A549 (cell line): ENCODE data around the gene NDUFA8. TPM values are rescaled to one million over a fixed set of nuclear protein-coding genes. Genes with fewer than 3 reads are reported as not detected.

Source experiments
- ATAC-seq, 2 experiments: fragments of 200-7000 bp in 1 of 2; fragments of >200 bp in 1 of 2; cut with Nextera tagmentation in 1 of 2; cut with Tn5 transposase in 1 of 2; 3 replicates each; pipeline versions ENCODE4 v1.8.0 to v1.9.1; 2018 to 2020; ENCODE audit warnings: mild to moderate bottlenecking in 1 of 2, moderate library complexity in 1 of 2
- CTCF ChIA-PET: fragments of 300-600 bp; sonication (Branson Sonifier 250); formaldehyde crosslinking; extraction: SDS; loops from one replicate; lab custom pipeline; 2021; ENCODE audit warnings: antibody characterized with exemption, inconsistent platforms; lab: Yijun Ruan, JAX
- POLR2A ChIA-PET: fragments of 350-600 bp; formaldehyde crosslinking; extraction: SDS; loops from one replicate; lab custom pipeline; 2021; ENCODE audit warnings: antibody characterized with exemption, inconsistent platforms; lab: Yijun Ruan, JAX
- DNase-seq, 2 experiments: peaks; one replicate each; pipeline versions ENCODE4 v3.0.0 to v3.0.0-alpha.2; 2011 to 2016; ENCODE audit warnings: low read depth in 1 of 2, low spot score in 1 of 2
- FAIRE-seq: peaks from 2 replicates; lab custom pipeline; 2011; peaks lifted over from hg19 to GRCh38; lab: Jason Lieb, UNC
- H3K27ac ChIP-seq, 2 experiments: fragments of >200 bp; sonication (Bioruptor Twin); formaldehyde crosslinking; 3 replicates each; pipeline ENCODE4 v1.5.1; 2016 to 2017
- H3K4me1 ChIP-seq: fragments of >200 bp; sonication (Bioruptor Twin); formaldehyde crosslinking; 3 replicates; pipeline ENCODE4 v1.6.1; 2016
- H3K4me2 ChIP-seq: fragments of >200 bp; sonication (Bioruptor Twin); formaldehyde crosslinking; 3 replicates; pipeline ENCODE4 v1.6.1; 2016
- H3K4me3 ChIP-seq: fragments of >200 bp; sonication (Bioruptor Twin); formaldehyde crosslinking; 3 replicates; pipeline ENCODE4 v1.5.1; 2016
- H3K9me3 ChIP-seq: fragments of >200 bp; sonication (Bioruptor Twin); formaldehyde crosslinking; 3 replicates; pipeline ENCODE4 v1.6.1; 2016
- BHLHE40 ChIP-seq: IDR thresholded peaks from 2 replicates; pipeline ENCODE4 v1.6.1; 2012; ENCODE audit warnings: low read depth, low read length, inconsistent platforms
- CBX8 ChIP-seq: fragments of 200-600 bp; sonication (generic); IDR thresholded peaks from 2 replicates; pipeline ENCODE4 v1.6.1; 2016
- CEBPB ChIP-seq, 2 experiments: fragments of >200 bp in 1 of 2; sonication (Bioruptor Twin) in 1 of 2; formaldehyde crosslinking in 1 of 2; IDR thresholded peaks; 2 replicates each; pipeline ENCODE4 v1.6.1; 2012 to 2016
- CHD2 ChIP-seq: fragments of 150-350 bp; IDR thresholded peaks from 2 replicates; pipeline ENCODE4 v1.6.1; 2014; ENCODE audit warnings: low read length; ENCODE audit not compliant: partially characterized antibody
- EHF ChIP-seq: fragments of 250-450 bp; sonication (Bioruptor Pico); IDR thresholded peaks from 2 replicates; pipeline ENCODE4 v1.5.0; 2020; ENCODE audit warnings: mild to moderate bottlenecking
- HES2 ChIP-seq: fragments of >200 bp; sonication (Bioruptor Twin); formaldehyde crosslinking; IDR thresholded peaks from 2 replicates; pipeline ENCODE4 v1.6.1; 2016
- KDM5A ChIP-seq: fragments of 200-600 bp; sonication (generic); IDR thresholded peaks from 2 replicates; pipeline ENCODE4 v1.6.1; 2016; ENCODE audit warnings: antibody characterized with exemption, mild to moderate bottlenecking
- NFE2L2 ChIP-seq: fragments of 150-350 bp; conservative IDR thresholded peaks from 2 replicates; pipeline ENCODE4 v1.6.1; 2014; ENCODE audit warnings: low read length
- PHF8 ChIP-seq: fragments of 200-600 bp; sonication (generic); IDR thresholded peaks from 2 replicates; pipeline ENCODE4 v1.6.1; 2016; ENCODE audit warnings: low read depth, mild to moderate bottlenecking, antibody characterized with exemption, moderate library complexity, borderline replicate concordance
- RAD21 ChIP-seq, 2 experiments: fragments of >200 bp in 1 of 2; sonication (Bioruptor Twin) in 1 of 2; formaldehyde crosslinking in 1 of 2; IDR thresholded peaks in 1 of 2; conservative IDR thresholded peaks in 1 of 2; 2 replicates in 1 of 2; 3 replicates in 1 of 2; pipeline ENCODE4 v1.6.1; 2012 to 2018; ENCODE audit warnings: inconsistent platforms in 1 of 2
- REST ChIP-seq: fragments of 200-600 bp; sonication (generic); IDR thresholded peaks from 2 replicates; pipeline ENCODE4 v1.6.1; 2016; ENCODE audit warnings: antibody characterized with exemption, mild to moderate bottlenecking, moderate library complexity
- TFCP2L1 ChIP-seq: fragments of 250-450 bp; sonication (Bioruptor Pico); IDR thresholded peaks from 2 replicates; pipeline ENCODE4 v1.5.0; 2021; ENCODE audit warnings: mild to moderate bottlenecking
- WGBS: methylation state at CpG from one replicate; pipeline ENCODE4 v1.1.6; 2017; ENCODE audit errors: missing lambda C conversion rate; 5-methylcytosine and 5-hydroxymethylcytosine counted together
- polyA plus RNA-seq, 4 experiments: library from polyadenylated mRNA; depleted of rRNA in 3 of 4; stranded (reverse); fragments of >200 nt; fragmentation: RNase III in 1 of 4; extraction: RNeasy Plus Mini Kit Qiagen cat#74134 plus additional on column Dnase treatment in 1 of 4; gene quantifications; 2 replicates in 3 of 4; 3 replicates in 1 of 4; pipeline ENCODE4 v1.2.3, GENCODE V29; 2011 to 2017
- TF ChIP-seq, protein P1 (sequence below): IDR thresholded peaks from 2 replicates; pipeline ENCODE4 v1.6.1; 2012
- TF ChIP-seq, protein P2 (sequence below): fragments of 250-450 bp; sonication (Bioruptor Pico); IDR thresholded peaks from 2 replicates; pipeline ENCODE4 v1.5.0; 2020; ENCODE audit warnings: low read depth, mild to moderate bottlenecking, moderate library complexity
- TF ChIP-seq, protein P3 (sequence below): IDR thresholded peaks from 2 replicates; pipeline ENCODE4 v1.6.1; 2012; ENCODE audit warnings: low read depth, borderline replicate concordance
- TF ChIP-seq, protein P4 (sequence below): fragments of 250-450 bp; sonication (Bioruptor Pico); IDR thresholded peaks from 2 replicates; pipeline ENCODE4 v1.5.0; 2021; ENCODE audit warnings: mild to moderate bottlenecking, moderate library complexity, borderline replicate concordance

The NDUFA8 gene
- polyA plus RNA-seq, 2 of the 4 experiments (the other 2 are of a cell fraction): 120 to 145 TPM

- DNase-seq (no peak), FAIRE-seq (no peak), ATAC-seq (no peak)
- TF ChIP-seq, protein P1, sequence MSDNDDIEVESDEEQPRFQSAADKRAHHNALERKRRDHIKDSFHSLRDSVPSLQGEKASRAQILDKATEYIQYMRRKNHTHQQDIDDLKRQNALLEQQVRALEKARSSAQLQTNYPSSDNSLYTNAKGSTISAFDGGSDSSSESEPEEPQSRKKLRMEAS: no peak
- TF ChIP-seq TFCP2L1 (CRISPR knock-in tag) (no peak), NFE2L2 (no peak), BHLHE40 (no peak), REST (no peak), HES2 (no peak), CBX8 (no peak), EHF (CRISPR knock-in tag) (no peak), PHF8 (no peak), KDM5A (no peak), RAD21 (conservative IDR thresholded peaks at IDR 0.05 in 1 of 2, IDR thresholded peaks at IDR 0.05 in 1 of 2) (no peak), CHD2 (no peak), CEBPB (IDR thresholded peaks at IDR 0.05) (no peak)
- TF ChIP-seq, protein P2, sequence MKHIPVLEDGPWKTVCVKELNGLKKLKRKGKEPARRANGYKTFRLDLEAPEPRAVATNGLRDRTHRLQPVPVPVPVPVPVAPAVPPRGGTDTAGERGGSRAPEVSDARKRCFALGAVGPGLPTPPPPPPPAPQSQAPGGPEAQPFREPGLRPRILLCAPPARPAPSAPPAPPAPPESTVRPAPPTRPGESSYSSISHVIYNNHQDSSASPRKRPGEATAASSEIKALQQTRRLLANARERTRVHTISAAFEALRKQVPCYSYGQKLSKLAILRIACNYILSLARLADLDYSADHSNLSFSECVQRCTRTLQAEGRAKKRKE (CRISPR knock-in tag): no peak
- TF ChIP-seq, protein P3, sequence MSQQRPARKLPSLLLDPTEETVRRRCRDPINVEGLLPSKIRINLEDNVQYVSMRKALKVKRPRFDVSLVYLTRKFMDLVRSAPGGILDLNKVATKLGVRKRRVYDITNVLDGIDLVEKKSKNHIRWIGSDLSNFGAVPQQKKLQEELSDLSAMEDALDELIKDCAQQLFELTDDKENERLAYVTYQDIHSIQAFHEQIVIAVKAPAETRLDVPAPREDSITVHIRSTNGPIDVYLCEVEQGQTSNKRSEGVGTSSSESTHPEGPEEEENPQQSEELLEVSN: no peak
- TF ChIP-seq, protein P4, sequence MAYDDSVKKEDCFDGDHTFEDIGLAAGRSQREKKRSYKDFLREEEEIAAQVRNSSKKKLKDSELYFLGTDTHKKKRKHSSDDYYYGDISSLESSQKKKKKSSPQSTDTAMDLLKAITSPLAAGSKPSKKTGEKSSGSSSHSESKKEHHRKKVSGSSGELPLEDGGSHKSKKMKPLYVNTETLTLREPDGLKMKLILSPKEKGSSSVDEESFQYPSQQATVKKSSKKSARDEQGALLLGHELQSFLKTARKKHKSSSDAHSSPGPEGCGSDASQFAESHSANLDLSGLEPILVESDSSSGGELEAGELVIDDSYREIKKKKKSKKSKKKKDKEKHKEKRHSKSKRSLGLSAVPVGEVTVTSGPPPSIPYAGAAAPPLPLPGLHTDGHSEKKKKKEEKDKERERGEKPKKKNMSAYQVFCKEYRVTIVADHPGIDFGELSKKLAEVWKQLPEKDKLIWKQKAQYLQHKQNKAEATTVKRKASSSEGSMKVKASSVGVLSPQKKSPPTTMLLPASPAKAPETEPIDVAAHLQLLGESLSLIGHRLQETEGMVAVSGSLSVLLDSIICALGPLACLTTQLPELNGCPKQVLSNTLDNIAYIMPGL (CRISPR knock-in tag): no peak
- H3K27ac ChIP-seq: no peak overlapping the region
- ChIA-PET POLR2A (no interaction called here), CTCF (interaction anchor here (1.4 to 20.3 kb wide), 5 partner anchors 12 to 246 kb away, joined by 3 to 385 read pairs (median 6); partner anchors contain the start of gene TTLL11)
- no peak overlapping the region for H3K4me3 ChIP-seq
- 48% methylated on average over 5 of the region's 7 CpGs for WGBS
- no peak overlapping the region for H3K4me2 ChIP-seq
- no peaks in the 10 kb centered on the region for H3K9me3 ChIP-seq
- H3K4me1 ChIP-seq: no peaks in the 10 kb centered on the region
Observed at GRCh38 chr9:122110100-122110833, 49.3 kb downstream of the NDUFA8 start.
